GM12878 (cell line): Measurements from ENCODE around the gene NFATC2. TPM values are rescaled to one million over a fixed set of nuclear protein-coding genes. Genes with fewer than 3 reads are reported as not detected.
A peak's percentile ranks its signal among the peaks of the same experiment; 100 is the strongest.

Experiments
- ATAC-seq: fragments of 200-7000 bp; cut with Tn5 transposase; 3 replicates; pipeline ENCODE4 v1.9.1; 2020; ENCODE audit warnings: mild to moderate bottlenecking, moderate library complexity
- BruUV-seq: library from RNA; stranded (reverse); fragments of 400-500 nt; replicated peaks from 2 replicates; lab custom pipeline; 2021; lab: Mats Ljungman, UMichigan
- CTCF ChIA-PET: fragments of 300-600 bp; sonication (Branson Sonifier 250); formaldehyde crosslinking; extraction: SDS; loops from one replicate; lab custom pipeline; 2021; ENCODE audit warnings: inconsistent platforms; lab: Yijun Ruan, JAX
- POLR2A ChIA-PET: fragments of 350-600 bp; formaldehyde crosslinking; extraction: SDS; loops from one replicate; lab custom pipeline; 2021; ENCODE audit warnings: inconsistent platforms; lab: Charles Lee
- RAD21 ChIA-PET: fragments of 300-600 bp; sonication (Branson Sonifier 250); formaldehyde crosslinking; loops from one replicate; lab custom pipeline; 2023; ENCODE audit warnings: antibody characterized with exemption; ENCODE audit not compliant: unreplicated experiment; lab: Charles Lee
- SMC1A ChIA-PET: fragments of 300-600 bp; sonication (Branson Sonifier 250); formaldehyde crosslinking; loops from one replicate; lab custom pipeline; 2023; ENCODE audit not compliant: unreplicated experiment, uncharacterized antibody; lab: Charles Lee
- DNase-seq: peaks from one replicate; pipeline ENCODE4 v3.0.0-alpha.2; 2011; ENCODE audit warnings: low read depth, low spot score
- FAIRE-seq: peaks from 3 replicates; lab custom pipeline; 2011; peaks lifted over from hg19 to GRCh38; lab: Jason Lieb, UNC
- H2AFZ ChIP-seq: 2 replicates; pipeline ENCODE4 v1.6.0; 2011; ENCODE audit warnings: low read depth, low read length, control low read depth; ENCODE audit not compliant: control insufficient read depth
- H3K27ac ChIP-seq: 2 replicates; pipeline ENCODE4 v1.5.1; 2011; ENCODE audit warnings: control low read depth; ENCODE audit not compliant: control insufficient read depth, insufficient read depth
- H3K27me3 ChIP-seq, 2 experiments: replicated peaks in 1 of 2; 2 replicates each; pipeline versions ENCODE4 v1.6.0 to v1.6.1; 2011; ENCODE audit warnings: low read length in 1 of 2; ENCODE audit not compliant: control insufficient read depth in 2 of 2, insufficient read depth in 2 of 2
- H3K36me3 ChIP-seq, 2 experiments: 2 replicates each; pipeline ENCODE4 v1.5.1; 2011; ENCODE audit warnings: low read length in 1 of 2; ENCODE audit not compliant: control insufficient read depth in 2 of 2, insufficient read depth in 2 of 2
- H3K4me1 ChIP-seq: 2 replicates; pipeline ENCODE4 v1.6.1; 2011; ENCODE audit warnings: mild to moderate bottlenecking, low read length, moderate library complexity, mixed read lengths; ENCODE audit not compliant: control insufficient read depth, insufficient read depth
- H3K4me2 ChIP-seq: 2 replicates; pipeline ENCODE4 v1.6.0; 2011; ENCODE audit warnings: control low read depth; ENCODE audit not compliant: control insufficient read depth, insufficient read depth
- H3K4me3 ChIP-seq: fragments of 200-600 bp; sonication (generic); 2 replicates; pipeline ENCODE4 v1.5.1; 2016
- H3K79me2 ChIP-seq: 2 replicates; pipeline ENCODE4 v1.6.0; 2011; ENCODE audit warnings: low read length; ENCODE audit not compliant: control insufficient read depth, insufficient read depth
- H3K9ac ChIP-seq: 2 replicates; pipeline ENCODE4 v1.8.0; 2011; ENCODE audit warnings: low read length, control low read depth, mixed read lengths; ENCODE audit not compliant: control insufficient read depth, insufficient read depth
- H3K9me3 ChIP-seq: replicated peaks from 3 replicates; pipeline ENCODE4 v1.5.1; 2011; ENCODE audit warnings: mild to moderate bottlenecking, low read length; ENCODE audit not compliant: control insufficient read depth, insufficient read depth
- H4K20me1 ChIP-seq: 2 replicates; pipeline ENCODE4 v1.6.0; 2011; ENCODE audit not compliant: control insufficient read depth, insufficient read depth
- ATF2 ChIP-seq: IDR thresholded peaks from 2 replicates; pipeline ENCODE4 v1.6.1; 2012; ENCODE audit warnings: low read length, inconsistent platforms
- ATF7 ChIP-seq: fragments of 450-650 bp; IDR thresholded peaks from 2 replicates; pipeline ENCODE4 v1.6.1; 2016; ENCODE audit warnings: low read depth, mild to moderate bottlenecking
- CHD4 ChIP-seq: fragments of 200-600 bp; sonication (generic); IDR thresholded peaks from 2 replicates; pipeline ENCODE4 v1.6.1; 2016; ENCODE audit warnings: mild to moderate bottlenecking
- EGR1 ChIP-seq, 2 experiments: IDR thresholded peaks; 1 replicate in 1 of 2; 2 replicates in 1 of 2; pipeline ENCODE4 v1.6.1; 2011 to 2012; ENCODE audit warnings: low read depth in 2 of 2, low read length in 2 of 2, borderline replicate concordance in 1 of 2, mild to moderate bottlenecking in 1 of 2, moderate library complexity in 1 of 2
- ESRRA ChIP-seq: IDR thresholded peaks from 2 replicates; pipeline ENCODE4 v1.6.1; 2012; ENCODE audit warnings: mild to moderate bottlenecking, low read length, improper control_type of control experiment
- FOXM1 ChIP-seq: IDR thresholded peaks from 2 replicates; pipeline ENCODE4 v1.6.1; 2012; ENCODE audit warnings: low read depth, mild to moderate bottlenecking, inconsistent platforms, low read length, moderate library complexity
- IRF4 ChIP-seq: IDR thresholded peaks from 2 replicates; pipeline ENCODE4 v1.6.1; 2011; ENCODE audit warnings: low read depth, low read length
- JUNB ChIP-seq: IDR thresholded peaks from 2 replicates; pipeline ENCODE4 v1.6.1; 2016; ENCODE audit warnings: antibody characterized with exemption, mild to moderate bottlenecking
- MTA2 ChIP-seq: fragments of 450-650 bp; IDR thresholded peaks from 2 replicates; pipeline ENCODE4 v1.6.1; 2016; ENCODE audit warnings: low read depth, mild to moderate bottlenecking, moderate library complexity
- RUNX3 ChIP-seq: IDR thresholded peaks from 2 replicates; pipeline ENCODE4 v1.6.1; 2012; ENCODE audit warnings: low read length, inconsistent platforms
- TARDBP ChIP-seq: IDR thresholded peaks from 2 replicates; pipeline ENCODE4 v1.6.1; 2016; ENCODE audit warnings: borderline replicate concordance
- WGBS: methylation state at CpG from one replicate; pipeline ENCODE4 v1.1.6; 2016; ENCODE audit warnings: low lambda C conversion rate; ENCODE audit not compliant: insufficient replicate concordance, insufficient coverage; ENCODE audit errors: missing lambda C conversion rate; 5-methylcytosine and 5-hydroxymethylcytosine counted together
- in situ Hi-C: fragments of 300-500 bp; cut with MboI; formaldehyde crosslinking; loops from 9 replicates; pipeline ENCODE4 v1.14.3; 2018; ENCODE audit warnings: mixed read lengths
- intact Hi-C: fragments of 100-400 bp; cut with micrococcal nuclease; formaldehyde crosslinking; loops from one replicate; pipeline ENCODE4 v1.14.2; 2022; ENCODE audit not compliant: unreplicated experiment
- polyA plus RNA-seq, 11 experiments: library from polyadenylated mRNA; depleted of rRNA in 4 of 11; unstranded in 6 of 11; stranded (reverse) in 5 of 11; fragments of >200 nt; fragmentation: Nextera tagmentation in 4 of 11; fragmentation: Illumina TruSeq in 1 of 11; extraction: Ambion mirVana in 4 of 11; extraction: Trizol in 1 of 11; gene quantifications; 1 replicate in 1 of 11; 2 replicates in 10 of 11; pipeline versions ENCODE4 v1.2.1 to v1.2.3, GENCODE V29; 2011 to 2016; ENCODE audit warnings: inconsistent platforms in 2 of 11, missing spikeins in 2 of 11, low read depth in 1 of 11
- total RNA-seq, 4 experiments: library from RNA; depleted of rRNA in 3 of 4; stranded (reverse); fragments of >200 nt in 3 of 4; fragmentation: Illumina TruSeq in 1 of 4; extraction: Trizol in 1 of 4; gene quantifications; 2 replicates each; pipeline versions ENCODE4 v1.2.1 to v1.2.3, GENCODE V29; 2013 to 2021

Gene NFATC2
- total and polyA plus RNA-seq, 10 of the 15 experiments (the other 5 are each of a cell fraction or from before 2014, with no cell fraction given): 3.3 to 20.0 (median 7.3) TPM

GRCh38 chr20:51500311-51500710 is 42.2 kb downstream of the NFATC2 start:
- H3K27ac ChIP-seq: peak overlapping the region; percentile 34; the same call in 1 of the 2 replicates
- H2AFZ ChIP-seq: no peak overlapping the region
- H3K4me2 ChIP-seq: no peak overlapping the region; the same call in 1 of the 2 replicates
- ChIA-PET SMC1A (interaction anchor here (1.0 to 3.5 kb wide), 10 partner anchors 12 to 99 kb away, joined by 3 to 13 read pairs (median 4); no protein-coding TSS in a partner anchor), POLR2A (interaction anchor here (0.7 kb wide), 1 partner anchor 93 kb away, joined by 3 read pairs; no protein-coding TSS in a partner anchor), RAD21 (interaction anchor here (0.6 to 1.7 kb wide), 6 partner anchors 25 to 120 kb away, joined by 3 to 6 read pairs (median 4); partner anchors contain the start of gene NFATC2), CTCF (interaction anchor here (0.8 kb wide), 1 partner anchor 9 kb away, joined by 3 read pairs; no protein-coding TSS in a partner anchor)
- TF ChIP-seq IRF4: no peak
- TF ChIP-seq FOXM1: 0 out of 2 replicates have a peak, but pooled peaks have one; percentile 18
- TF ChIP-seq JUNB: peak; percentile 37; the same call in 1 of the 2 replicates
- 0 out of 2 replicates have a peak, but pooled peaks have one; percentile 27 for TF ChIP-seq MTA2
- TF ChIP-seq TARDBP: no peak
- no peak for TF ChIP-seq CHD4
- TF ChIP-seq ATF2: peak; percentile 64
- 0 out of 3 replicates have a peak, but pooled peaks of 1 of the 2 experiments have one; percentile 5 for TF ChIP-seq EGR1 (IDR thresholded peaks at IDR 0.05; ENCODE audit: borderline replicate concordance in 1 of 2, low read depth in 2 of 2, low read length in 2 of 2)
- peak; percentile 48 for TF ChIP-seq RUNX3
- peak; percentile 44; the same call in 1 of the 2 replicates for TF ChIP-seq ATF7
- no peak for TF ChIP-seq ESRRA
- BruUV-seq: no TSS peak
- H3K4me3 ChIP-seq: no peak overlapping the region
- intact Hi-C loops (no loop called here), in situ Hi-C loops (no loop called here)
- FAIRE-seq: peak; percentile 57
- peak; percentile 89 for ATAC-seq
- 0% methylated on average over 2 of the region's 3 CpGs for WGBS
- H4K20me1 ChIP-seq: no peaks in the 10 kb centered on the region
- peaks cover 51% of the 10 kb centered on the region for H3K4me1 ChIP-seq
- H3K27me3 ChIP-seq: no peaks in the 10 kb centered on the region
- no peaks in the 10 kb centered on the region for H3K9me3 ChIP-seq
- H3K79me2 ChIP-seq: peaks cover 12% of the 10 kb centered on the region
- peak; percentile 37 for DNase-seq
- H3K9ac ChIP-seq: peak overlapping the region; percentile 16; the same call in 1 of the 2 replicates
- H3K36me3 ChIP-seq: peaks cover 5 to 6% of the 10 kb centered on the region in 2 experiments; a peak in 2 of 4 replicates
